NT2/D1 (cell line): Measurements from ENCODE around the gene ATXN1.

Experiments used
- DNase-seq: peaks from one replicate; pipeline ENCODE4 v3.0.0-alpha.2; 2011; ENCODE audit warnings: low read depth, low spot score
- H3K27me3 ChIP-seq: 2 replicates; pipeline ENCODE4 v1.6.0; 2011; ENCODE audit warnings: mild to moderate bottlenecking; ENCODE audit not compliant: insufficient read length, insufficient read depth
- H3K36me3 ChIP-seq: 2 replicates; pipeline ENCODE4 v1.6.1; 2011; ENCODE audit warnings: mild to moderate bottlenecking, low read length, mixed read lengths; ENCODE audit not compliant: insufficient read depth, insufficient read length
- H3K4me1 ChIP-seq: 2 replicates; pipeline ENCODE4 v1.5.1; 2011; ENCODE audit not compliant: insufficient read depth, insufficient read length
- H3K4me3 ChIP-seq: 2 replicates; pipeline ENCODE4 v1.5.1; 2011; ENCODE audit warnings: low read depth; ENCODE audit not compliant: insufficient read length
- H3K9ac ChIP-seq: 2 replicates; pipeline ENCODE4 v1.6.0; 2011; ENCODE audit warnings: low read depth; ENCODE audit not compliant: insufficient read length
- H3K9me3 ChIP-seq: 2 replicates; pipeline ENCODE4 v1.5.1; 2011; ENCODE audit warnings: mild to moderate bottlenecking, low read length; ENCODE audit not compliant: insufficient read depth
- SUZ12 ChIP-seq: IDR thresholded peaks from 2 replicates; pipeline ENCODE4 v1.6.1; 2011; ENCODE audit not compliant: insufficient read length, insufficient read depth; ENCODE audit errors: extremely low read depth
- YY1 ChIP-seq: IDR thresholded peaks from 2 replicates; pipeline ENCODE4 v1.6.1; 2011; ENCODE audit not compliant: insufficient read length, insufficient read depth
- ZNF274 ChIP-seq: IDR thresholded peaks from 2 replicates; pipeline ENCODE4 v1.6.1; 2011; ENCODE audit warnings: mild to moderate bottlenecking, low read depth, low read length

ATXN1 gene

DNA sequence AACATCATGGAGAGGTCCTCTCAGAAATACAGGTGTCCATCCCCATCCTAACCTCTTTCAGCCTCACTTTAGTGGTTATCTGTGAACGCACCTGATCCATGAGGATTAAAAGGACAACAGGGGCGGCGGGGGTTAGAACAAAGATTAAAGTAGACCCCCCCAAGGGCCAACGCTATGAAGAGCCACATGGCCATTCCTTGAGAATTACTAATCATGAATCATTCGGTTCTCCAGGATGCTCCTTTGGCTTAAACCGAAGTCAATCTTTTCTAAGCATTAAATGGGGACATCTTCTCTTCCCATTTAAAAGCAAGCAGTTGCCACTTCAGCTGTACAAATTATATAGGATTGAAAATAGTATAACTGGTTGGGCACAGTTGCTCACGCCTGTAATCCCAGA, 310.4 kb downstream of the ATXN1 start:
- Histone ChIP-seq H3K9ac (no peak overlapping the region), H3K4me1 (no peaks in the 10 kb centered on the region), H3K9me3 (0 out of 2 replicates have a peak, but pooled peaks cover 7% of the 10 kb centered on the region), H3K27me3 (no peaks in the 10 kb centered on the region), H3K4me3 (no peak overlapping the region), H3K36me3 (no peaks in the 10 kb centered on the region)
- TF ChIP-seq ZNF274 (no peak), YY1 (no peak), SUZ12 (no peak)
- no peak for DNase-seq

- H3K9me3 ChIP-seq = 0 out of 2 replicates have a peak, but pooled peaks cover 2% of the 10 kb centered on the region
- no peaks in the 10 kb centered on the region for H3K4me1 ChIP-seq
- H3K36me3 ChIP-seq = no peaks in the 10 kb centered on the region
- H3K9ac ChIP-seq = no peak overlapping the region
- no peak overlapping the region for H3K4me3 ChIP-seq
- no peak for TF ChIP-seq SUZ12
- no peak for TF ChIP-seq ZNF274
- TF ChIP-seq YY1 = no peak
- DNase-seq = no peak
- H3K27me3 ChIP-seq = no peaks in the 10 kb centered on the region
Observed at GRCh38 chr6:16450285-16450684, 311.0 kb downstream of the ATXN1 start.

DNA sequence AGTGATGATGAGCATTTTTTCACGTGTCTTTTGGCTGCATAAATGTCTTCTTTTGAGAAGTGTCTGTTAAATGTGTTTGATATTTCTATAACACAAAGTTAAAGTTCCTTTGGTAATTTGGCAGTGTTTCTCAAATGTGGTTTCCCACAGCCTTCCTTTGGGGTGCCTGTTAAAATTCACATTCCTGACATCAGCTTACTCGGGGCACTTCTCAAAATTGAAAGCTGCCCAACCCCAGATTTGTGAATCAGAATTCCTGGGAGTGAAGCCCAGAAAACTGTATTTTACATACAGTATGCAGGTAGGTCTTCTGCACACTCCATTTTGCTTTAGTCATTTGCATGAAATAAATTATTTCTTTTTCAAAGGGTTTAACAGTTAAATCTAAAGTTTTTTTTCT, 315.0 kb downstream of the ATXN1 start:
- Histone ChIP-seq H3K36me3 (no peaks in the 10 kb centered on the region), H3K9me3 (no peaks in the 10 kb centered on the region), H3K4me1 (no peaks in the 10 kb centered on the region), H3K9ac (no peak overlapping the region), H3K27me3 (no peaks in the 10 kb centered on the region), H3K4me3 (no peak overlapping the region)
- no peak for DNase-seq
- TF ChIP-seq SUZ12 = no peak

GRCh38 chr6:16442031-16442430, 319.2 kb downstream of the ATXN1 start:
- no peak for TF ChIP-seq ZNF274
- no peak for TF ChIP-seq SUZ12
- TF ChIP-seq YY1 = no peak
- Histone ChIP-seq H3K9me3 (no peaks in the 10 kb centered on the region), H3K36me3 (no peaks in the 10 kb centered on the region), H3K27me3 (no peaks in the 10 kb centered on the region), H3K4me1 (no peaks in the 10 kb centered on the region), H3K9ac (no peak overlapping the region), H3K4me3 (no peak overlapping the region)
- DNase-seq = no peak

DNA sequence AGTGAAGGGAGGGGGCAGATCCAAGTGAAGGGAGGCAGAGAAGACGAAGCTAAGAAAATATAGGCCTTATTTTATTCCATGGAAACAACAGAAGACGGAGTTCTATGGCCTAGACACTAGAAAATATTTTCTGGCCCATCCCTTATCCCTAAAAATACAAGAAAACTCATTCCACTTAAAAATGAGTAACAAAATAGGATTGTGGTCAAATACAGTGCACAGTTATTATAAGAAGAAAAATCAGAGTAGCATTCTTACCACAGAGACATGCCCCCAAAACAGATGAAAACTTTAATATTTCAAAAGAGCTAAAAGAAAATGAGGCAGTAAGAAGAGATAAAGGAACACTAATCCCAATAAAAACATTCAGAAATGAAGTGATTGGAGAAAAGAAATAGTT, 320.0 kb downstream of the ATXN1 start:
- Histone ChIP-seq H3K9ac (no peak overlapping the region), H3K4me1 (no peaks in the 10 kb centered on the region), H3K27me3 (no peaks in the 10 kb centered on the region), H3K4me3 (no peak overlapping the region), H3K36me3 (no peaks in the 10 kb centered on the region), H3K9me3 (no peaks in the 10 kb centered on the region)
- TF ChIP-seq ZNF274 = no peak
- no peak for TF ChIP-seq SUZ12
- no peak for TF ChIP-seq YY1
- DNase-seq = no peak

DNA sequence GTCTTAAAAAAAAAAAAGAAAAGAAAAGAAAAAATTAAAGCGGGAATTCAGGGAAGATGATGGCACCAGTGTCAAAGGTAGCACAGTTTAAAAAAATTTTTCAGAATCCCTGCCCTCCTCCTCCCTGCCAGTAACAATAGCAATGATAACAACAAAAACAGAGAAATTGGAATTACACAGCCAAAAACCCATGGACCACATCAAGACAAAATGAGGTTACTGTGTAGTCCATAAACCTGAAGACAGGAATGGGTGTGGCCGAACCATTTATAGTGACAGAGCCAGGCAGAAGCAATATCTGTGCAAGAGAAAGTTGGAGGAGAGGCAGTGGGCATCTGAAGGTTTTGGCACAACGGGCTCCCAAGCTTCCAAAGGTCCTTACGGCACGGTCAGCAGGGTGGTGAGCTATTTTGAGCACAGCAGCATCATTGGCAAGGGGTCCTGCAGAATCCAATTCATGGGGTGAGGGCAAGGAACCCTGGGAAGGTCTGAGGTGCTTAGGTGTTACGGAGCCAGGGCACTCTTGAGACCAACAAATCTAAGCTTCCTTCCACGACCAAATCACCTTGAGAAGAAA, 320.5 kb downstream of the ATXN1 start:
- no peaks in the 10 kb centered on the region for H3K4me1 ChIP-seq
- H3K9me3 ChIP-seq = no peaks in the 10 kb centered on the region
- H3K36me3 ChIP-seq = no peaks in the 10 kb centered on the region
- no peaks in the 10 kb centered on the region for H3K27me3 ChIP-seq
- H3K4me3 ChIP-seq = no peak overlapping the region
- TF ChIP-seq SUZ12 (no peak), YY1 (no peak), ZNF274 (no peak)
- H3K9ac ChIP-seq = no peak overlapping the region
- DNase-seq = no peak

- Histone ChIP-seq H3K9me3 (no peaks in the 10 kb centered on the region), H3K9ac (no peak overlapping the region), H3K36me3 (no peaks in the 10 kb centered on the region), H3K4me3 (no peak overlapping the region), H3K4me1 (no peaks in the 10 kb centered on the region), H3K27me3 (no peaks in the 10 kb centered on the region)
- no peak for DNase-seq
- TF ChIP-seq YY1 (no peak), SUZ12 (no peak), ZNF274 (no peak)
Observed at GRCh38 chr6:16438718-16439591, 322.3 kb downstream of the ATXN1 start.
